ENCODE measurements around the gene GLP1R.

Gene GLP1R

GRCh38 chr6:39065561-39065960 is 17.0 kb downstream of the GLP1R start:
- no peak for FAIRE-seq

GRCh38 chr6:39068391-39068790 is 19.8 kb downstream of the GLP1R start:
- no peak for FAIRE-seq

DNA sequence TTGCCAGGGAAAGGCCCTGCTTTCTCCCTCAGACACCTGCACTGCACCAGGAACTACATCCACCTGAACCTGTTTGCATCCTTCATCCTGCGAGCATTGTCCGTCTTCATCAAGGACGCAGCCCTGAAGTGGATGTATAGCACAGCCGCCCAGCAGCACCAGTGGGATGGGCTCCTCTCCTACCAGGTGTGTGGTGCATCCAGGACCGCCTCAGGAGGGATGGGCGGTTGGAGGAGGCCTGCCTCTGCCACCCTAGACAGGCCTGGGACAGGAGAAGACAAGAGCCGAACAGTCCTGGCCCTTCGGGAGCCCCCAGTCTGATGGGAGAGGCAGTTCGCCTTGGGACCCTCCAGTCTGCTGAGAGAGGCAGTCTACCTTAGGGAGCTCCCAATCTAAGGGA is 24.2 kb downstream of the GLP1R start:
- FAIRE-seq = no peak

GRCh38 chr6:39073471-39074355 is 25.1 kb downstream of the GLP1R start:
- FAIRE-seq = no peak

GRCh38 chr6:39074486-39074885 is 25.9 kb downstream of the GLP1R start:
- no peak for FAIRE-seq

- FAIRE-seq = no peak
These were observed 26.6 kb downstream of the GLP1R start for GRCh38 chr6:39075010-39075686.

GRCh38 chr6:39075807-39076622 is 27.4 kb downstream of the GLP1R start:
- FAIRE-seq = no peak

- FAIRE-seq = no peak
These were observed 28.3 kb downstream of the GLP1R start for GRCh38 chr6:39076623-39077535.

DNA sequence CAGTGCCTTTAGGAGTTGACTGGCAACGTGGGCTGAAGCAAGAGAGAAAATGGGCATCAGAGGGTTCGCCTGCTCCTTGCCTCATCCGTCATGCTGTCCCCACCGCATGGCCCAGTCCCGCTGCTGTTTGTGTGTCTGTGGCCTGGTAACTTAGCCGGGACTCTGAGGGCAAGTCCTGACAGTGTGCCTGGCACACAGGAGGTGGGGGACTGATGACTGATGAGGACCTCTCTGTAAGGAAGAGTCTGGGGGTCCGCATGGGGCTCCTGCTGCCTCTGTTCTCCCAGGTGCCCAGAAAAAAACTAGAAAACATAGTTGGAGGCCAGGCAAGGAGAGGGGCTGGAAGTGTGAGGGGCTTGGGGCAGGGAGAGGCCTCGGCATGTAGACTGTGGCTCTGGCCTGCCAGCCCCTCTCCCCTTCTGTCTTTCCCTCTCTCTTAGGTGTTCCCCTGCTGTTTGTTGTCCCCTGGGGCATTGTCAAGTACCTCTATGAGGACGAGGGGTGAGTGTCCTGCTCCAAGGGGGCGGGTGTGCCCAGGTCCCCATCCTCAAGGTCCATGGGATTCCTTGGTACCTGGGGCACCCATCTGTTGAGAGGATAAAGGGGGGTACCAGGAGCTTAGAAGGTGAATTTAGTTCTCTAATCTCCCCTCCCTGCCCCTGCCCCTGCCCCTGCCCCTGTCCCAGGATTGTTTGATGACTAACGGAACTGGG is 29.5 kb downstream of the GLP1R start:
- FAIRE-seq = no peak

- FAIRE-seq = no peak
These were observed 30.1 kb downstream of the GLP1R start for GRCh38 chr6:39078695-39079094.

- no peak for FAIRE-seq
These were observed 30.9 kb downstream of the GLP1R start for GRCh38 chr6:39079197-39080125.

- no peak for FAIRE-seq
These were observed 31.8 kb downstream of the GLP1R start for GRCh38 chr6:39080246-39080875.

DNA sequence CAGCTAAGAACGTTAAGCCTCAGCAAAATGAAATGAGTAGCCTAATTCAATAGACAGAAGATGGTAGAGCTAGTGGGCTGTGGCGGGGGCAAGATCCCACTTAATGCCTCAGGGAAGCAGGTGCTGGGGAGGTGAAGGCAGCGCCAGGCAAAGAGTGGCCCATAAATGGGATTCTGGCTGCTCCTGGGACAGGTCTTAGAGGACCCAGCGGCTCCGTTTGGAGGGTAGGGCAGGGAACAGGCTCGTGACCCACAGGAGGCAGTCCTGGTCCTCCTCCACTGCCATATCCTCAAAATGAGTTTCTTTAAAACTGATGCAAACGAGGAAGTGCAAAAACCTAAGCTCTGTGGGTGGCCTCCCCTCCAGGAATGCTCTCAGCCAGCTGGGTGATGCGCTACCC is 33.7 kb downstream of the GLP1R start:
- FAIRE-seq = no peak

DNA sequence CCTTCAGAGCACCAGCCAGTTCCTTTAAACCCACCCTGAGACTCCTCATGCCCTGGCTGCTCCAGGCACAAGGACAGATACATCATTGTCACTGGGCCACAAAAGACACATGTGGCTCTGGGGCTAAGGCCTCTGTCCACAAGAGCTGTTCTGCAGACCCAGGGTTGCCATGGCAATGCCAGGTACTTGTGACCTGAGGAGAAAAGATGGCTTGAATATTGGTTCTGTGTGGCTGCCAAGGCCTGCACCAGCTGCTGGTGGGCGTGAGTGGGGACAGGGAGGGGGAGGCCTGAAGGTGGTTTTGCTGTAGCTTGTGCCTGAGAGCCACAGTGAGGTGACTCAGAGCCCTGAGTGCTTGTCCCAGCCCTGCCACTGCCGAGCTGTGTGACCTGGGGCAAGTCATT is 34.7 kb downstream of the GLP1R start:
- FAIRE-seq = no peak

DNA sequence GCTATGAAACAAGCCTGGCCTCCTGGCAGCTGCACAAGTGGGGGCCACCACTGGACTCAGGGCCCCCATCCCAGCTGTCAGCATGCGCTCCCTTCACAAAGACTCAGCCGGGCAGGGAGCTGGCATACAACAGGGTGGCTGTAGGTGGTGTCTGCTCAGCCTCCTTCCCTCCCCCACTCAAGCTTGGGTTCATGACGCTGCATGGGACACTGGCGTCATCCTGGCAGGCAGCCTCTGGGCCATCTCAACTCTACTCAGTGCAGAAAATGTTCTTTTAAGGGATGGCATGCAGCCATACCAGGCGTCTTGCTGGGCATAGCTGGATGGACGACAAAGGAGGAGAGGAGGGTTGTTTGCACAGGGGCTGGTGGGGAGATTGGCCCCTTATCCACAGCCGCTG is 35.9 kb downstream of the GLP1R start:
- no peak for FAIRE-seq

DNA sequence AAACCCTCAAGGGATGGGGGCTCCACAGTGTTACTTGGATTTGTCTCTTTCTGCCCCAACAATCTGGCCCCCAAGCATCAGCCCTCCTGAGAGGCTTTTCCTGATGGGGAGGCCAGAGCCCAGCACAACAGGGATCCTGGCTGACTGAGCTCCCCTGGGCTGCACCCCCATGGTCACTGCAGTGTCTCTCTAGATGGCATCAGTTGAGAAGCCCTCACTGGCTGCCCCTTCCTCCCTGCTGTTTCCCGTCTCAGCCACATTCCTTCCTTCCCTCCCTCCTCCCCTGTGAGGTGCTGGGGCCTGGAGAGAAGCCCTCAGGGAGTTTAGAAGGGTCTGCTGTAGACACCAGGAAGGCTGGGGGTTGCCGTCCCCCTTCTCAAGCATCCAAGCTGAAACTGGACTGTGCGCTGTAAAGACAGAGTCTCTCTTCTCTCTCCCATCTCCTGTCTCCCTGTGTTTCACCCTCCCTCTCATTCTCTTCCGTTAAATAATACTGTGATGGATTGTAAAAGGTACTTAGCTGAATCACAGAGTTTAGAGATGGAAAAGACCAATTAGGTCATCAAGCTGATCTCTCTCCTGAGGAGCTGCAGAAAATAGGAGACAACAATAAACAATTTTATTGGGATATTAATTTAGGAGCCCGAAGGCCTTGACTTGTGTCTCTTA is 36.7 kb downstream of the GLP1R start:
- no peak for FAIRE-seq

DNA sequence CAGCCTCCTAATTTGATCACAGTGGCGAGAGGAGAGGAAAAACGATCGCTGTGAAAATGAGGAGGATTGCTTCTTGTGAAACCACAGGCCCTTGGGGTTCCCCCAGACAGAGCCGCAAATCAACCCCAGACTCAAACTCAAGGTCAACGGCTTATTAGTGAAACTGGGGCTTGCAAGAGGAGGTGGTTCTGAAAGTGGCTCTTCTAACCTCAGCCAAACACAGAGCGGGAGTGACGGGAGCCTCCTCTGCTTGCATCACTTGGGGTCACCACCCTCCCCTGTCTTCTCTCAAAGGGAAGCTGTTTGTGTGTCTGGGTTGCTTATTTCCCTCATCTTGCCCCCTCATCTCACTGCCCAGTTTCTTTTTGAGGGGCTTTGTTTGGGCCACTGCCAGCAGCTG is 37.7 kb downstream of the GLP1R start:
- FAIRE-seq = no peak

- no peak for FAIRE-seq
These were observed 38.1 kb downstream of the GLP1R start for GRCh38 chr6:39086711-39087110.

DNA sequence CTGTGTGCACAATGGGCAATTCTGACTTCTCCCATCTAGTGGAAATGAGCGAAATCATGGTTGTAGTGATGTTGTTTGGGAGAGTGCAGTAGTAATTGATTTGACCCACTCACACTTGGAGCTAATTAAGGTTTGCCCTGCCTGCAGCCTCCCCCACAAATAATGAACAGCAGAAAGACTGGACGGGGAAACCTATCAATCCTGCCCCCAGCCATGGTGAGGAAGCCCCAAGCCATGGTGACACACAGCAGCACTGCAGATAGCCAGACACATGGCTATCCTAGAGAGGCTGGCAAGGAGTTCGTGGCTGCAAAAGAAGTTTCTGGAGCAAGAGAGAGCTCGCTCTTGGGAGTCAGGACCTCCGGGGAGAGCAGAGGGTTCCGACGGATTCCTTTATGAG is 38.6 kb downstream of the GLP1R start:
- no peak for FAIRE-seq

Measured in G401.6 (cell line).